ENCODE measurements around the gene RALGAPB.

Gene RALGAPB

DNA sequence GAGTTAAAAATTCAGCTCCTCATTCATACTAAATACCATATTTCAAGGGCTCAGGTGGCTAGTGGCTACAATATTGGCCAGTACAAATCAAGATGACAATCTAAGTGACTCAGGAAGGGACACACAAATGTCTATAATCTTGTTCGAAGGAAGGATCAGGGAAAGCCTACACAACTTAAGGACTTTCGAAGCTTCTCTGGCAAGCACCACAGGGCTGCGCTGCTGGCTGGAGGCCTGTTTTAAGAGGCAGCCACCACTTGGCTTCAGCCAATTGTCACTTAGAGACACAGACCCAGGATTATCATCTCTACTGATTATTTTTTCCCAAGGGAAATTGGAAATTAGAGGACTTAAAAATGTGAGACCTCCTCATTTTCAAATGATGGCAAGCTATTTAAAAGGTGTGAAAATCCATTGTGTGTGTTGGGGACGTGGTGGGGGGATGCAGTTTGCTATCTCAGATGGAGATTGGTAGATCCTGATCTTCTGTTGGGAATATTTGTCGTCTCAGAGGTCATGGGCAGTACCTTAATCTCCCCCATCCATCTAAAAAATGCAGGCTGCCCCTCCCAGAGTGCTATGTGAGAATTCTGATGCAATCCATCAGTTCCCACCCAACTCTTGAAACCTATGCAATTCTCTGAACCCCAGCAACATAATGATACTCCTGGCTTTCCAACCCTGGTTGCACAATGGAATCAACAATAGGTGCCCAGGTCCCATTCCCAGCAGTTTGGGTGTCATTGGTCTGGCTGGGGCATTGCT, 140.3 kb downstream of the RALGAPB start:
- DNase-seq (ENCODE audit: low read depth in 3 of 3): no peak

DNA sequence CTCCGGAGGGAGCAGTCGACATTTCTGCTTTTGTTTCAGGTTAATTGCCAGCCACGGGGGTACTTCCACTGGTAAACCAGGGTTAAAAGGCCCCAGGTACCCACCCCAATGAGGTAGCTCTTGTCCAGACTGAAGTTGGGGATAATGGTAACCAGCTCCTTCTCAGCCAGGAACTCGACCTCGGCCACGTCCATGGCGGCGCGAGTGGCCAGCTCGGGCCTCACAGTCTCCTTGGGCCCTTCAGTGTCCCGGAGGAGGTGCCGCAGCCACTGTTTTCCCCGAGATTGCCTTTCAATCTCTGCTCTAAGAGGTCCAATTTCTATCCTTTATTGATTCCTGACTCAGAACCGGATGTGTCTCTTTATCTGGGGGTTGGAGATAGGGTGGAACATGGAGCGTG, 142.6 kb downstream of the RALGAPB start:
- DNase-seq (ENCODE audit: low read depth in 3 of 3): no peak

DNA sequence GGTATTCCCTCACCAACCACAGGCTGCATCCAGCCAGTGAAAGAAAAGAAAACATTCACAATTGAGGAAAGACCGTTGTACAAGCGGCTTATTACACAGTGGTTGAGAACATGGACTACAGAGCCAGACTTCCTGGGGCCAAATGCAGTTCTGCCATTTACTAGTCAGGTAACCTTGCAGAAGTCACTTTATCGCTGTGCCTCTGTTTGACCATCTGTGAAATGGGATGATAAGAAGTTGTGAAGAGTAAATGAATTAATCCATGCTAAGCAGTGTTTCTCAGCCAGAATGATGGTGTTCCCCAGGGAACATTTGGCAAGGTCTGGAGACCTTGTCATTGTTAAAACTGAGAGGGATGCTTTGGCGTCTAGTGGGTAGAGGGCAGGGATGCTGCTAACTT, 143.8 kb downstream of the RALGAPB start:
- no peak for DNase-seq (ENCODE audit: low read depth in 3 of 3)

DNA sequence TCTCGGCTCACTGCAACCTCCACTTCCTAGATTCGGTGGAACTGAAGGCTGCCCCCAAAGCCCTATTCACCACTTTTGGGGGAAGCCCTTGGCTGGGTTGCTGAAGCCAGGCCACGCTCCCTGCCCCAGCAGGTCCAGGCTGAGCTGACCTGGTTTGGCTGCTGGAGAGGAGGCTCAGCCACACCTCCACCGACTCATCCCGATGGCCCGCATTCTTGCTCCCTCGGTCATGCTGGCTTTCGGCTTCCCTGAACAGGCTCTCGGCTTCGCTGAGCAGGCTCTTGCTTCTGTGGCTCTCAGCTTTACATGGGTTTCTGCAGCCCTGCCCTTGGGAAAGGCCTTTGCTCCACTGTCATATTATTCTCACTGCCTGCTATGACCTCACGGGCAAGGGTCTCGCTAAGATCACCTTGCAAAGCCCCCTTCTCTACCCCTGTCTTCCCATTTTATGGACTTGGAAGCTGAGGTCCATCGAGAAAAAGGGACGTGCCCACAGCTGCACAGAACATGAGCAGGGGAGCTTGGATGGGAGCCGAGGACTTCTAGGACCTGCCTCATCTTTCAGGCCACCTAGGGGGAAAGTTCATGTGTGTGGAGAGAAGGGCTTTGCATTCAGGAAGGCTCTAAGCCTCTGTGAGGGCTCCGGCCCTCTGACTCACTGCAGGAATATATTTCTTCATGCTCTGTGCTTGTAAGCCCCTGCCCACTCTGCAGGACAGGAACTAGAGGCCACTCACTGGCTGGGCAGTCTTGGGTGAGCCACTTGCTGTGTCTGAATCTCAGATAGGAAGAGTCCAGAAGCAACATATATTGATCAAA, 144.6 kb downstream of the RALGAPB start:
- no peak for DNase-seq (ENCODE audit: low read depth in 3 of 3)

DNA sequence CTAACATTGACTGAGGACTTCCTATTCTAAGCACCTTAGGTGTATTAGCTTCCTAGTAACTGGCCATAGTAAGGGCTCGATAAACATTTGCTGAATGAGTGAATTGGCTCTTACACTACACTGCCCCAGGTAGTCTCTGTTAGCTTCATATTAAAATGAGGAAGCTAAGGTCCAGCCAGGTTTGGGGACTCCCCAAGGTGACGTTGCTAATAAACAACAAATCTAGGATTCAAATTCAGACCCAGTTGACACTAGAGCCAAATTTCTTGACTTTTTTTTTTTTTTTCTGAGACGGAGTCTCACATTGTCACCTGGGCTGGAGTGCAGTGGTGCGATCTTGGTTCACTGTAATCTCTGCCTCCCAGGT, 145.2 kb downstream of the RALGAPB start:
- no peak for DNase-seq (ENCODE audit: low read depth in 3 of 3)

DNA sequence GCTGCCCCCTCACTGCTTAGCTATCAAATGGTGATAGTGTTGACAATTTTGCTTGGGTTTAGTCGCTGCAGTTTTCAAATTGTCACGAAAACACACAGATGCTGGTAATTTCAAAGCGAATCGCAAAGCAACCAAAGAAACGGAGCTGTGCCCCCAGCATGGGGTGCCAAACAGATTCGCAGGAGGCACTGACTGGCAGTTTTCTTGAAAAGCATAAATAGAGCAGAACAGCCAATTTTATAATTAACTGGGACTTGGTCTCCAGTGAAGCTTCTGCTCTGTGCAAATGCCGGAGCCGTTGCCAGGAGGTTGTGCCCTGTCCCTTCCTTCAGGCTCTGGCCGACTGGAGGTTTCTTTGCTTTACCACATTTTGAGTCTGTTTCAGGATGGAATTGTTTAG, 147.8 kb downstream of the RALGAPB start:
- no peak for DNase-seq (ENCODE audit: low read depth in 3 of 3)

DNA sequence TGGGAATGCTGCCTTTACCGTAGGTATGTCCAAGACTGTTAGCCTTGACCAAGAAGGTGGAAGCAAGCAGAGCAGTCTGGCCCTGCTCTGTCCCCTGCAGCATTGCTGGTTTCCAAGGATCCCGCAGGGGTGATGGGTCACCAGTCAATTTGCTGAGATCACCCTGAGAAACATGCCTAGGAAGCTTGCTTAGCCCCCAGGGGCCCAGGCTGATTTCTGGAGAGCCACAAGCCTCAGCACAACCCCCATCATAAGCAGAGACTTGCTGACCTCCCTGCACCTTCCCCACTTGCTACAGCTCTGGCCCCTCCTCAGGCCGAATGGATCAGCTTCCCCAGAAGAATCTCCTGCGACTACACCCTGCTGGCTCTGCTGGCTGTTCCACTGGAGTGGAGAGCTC, 150.4 kb downstream of the RALGAPB start:
- DNase-seq (ENCODE audit: low read depth in 3 of 3): no peak

DNA sequence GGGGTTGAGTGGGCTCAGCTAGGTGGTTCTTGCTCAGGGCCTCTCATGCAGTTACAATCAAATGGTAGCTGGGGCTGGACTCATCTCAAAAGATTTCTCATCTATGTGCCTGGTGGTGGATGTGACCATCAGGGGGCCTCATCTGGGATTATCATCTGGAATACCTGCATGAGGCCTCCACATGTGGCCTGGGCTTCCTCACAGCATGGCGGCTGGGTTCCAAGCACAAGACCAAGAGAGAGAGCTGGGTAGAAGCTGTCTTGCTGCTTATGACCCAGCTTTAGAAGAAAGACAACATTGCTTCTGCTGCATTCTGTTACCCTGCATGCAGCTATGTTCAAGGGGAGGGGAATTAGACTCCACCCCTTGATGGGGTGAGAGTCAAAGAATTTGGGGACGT, 151.4 kb downstream of the RALGAPB start:
- DNase-seq (ENCODE audit: low read depth in 3 of 3): no peak

DNA sequence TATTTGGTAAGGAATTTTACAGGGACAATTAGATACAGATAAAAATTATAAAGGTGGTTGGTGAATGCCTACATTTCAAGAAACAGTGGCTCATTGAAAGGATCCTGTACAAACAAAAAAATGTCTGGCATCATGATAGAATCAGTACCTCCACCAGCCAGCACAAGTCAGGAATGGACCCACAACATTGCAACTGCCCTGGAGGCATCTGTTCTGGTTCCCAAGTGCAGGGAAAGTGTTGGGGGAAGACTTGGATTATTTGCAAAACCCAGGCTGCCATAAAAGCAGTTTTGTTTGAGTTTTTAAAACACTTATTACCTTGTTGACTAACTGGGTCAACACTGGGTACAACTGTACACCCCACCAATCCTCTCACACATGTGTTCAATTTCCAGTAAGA, 153.3 kb downstream of the RALGAPB start:
- no peak for DNase-seq (ENCODE audit: low read depth in 3 of 3)

DNA sequence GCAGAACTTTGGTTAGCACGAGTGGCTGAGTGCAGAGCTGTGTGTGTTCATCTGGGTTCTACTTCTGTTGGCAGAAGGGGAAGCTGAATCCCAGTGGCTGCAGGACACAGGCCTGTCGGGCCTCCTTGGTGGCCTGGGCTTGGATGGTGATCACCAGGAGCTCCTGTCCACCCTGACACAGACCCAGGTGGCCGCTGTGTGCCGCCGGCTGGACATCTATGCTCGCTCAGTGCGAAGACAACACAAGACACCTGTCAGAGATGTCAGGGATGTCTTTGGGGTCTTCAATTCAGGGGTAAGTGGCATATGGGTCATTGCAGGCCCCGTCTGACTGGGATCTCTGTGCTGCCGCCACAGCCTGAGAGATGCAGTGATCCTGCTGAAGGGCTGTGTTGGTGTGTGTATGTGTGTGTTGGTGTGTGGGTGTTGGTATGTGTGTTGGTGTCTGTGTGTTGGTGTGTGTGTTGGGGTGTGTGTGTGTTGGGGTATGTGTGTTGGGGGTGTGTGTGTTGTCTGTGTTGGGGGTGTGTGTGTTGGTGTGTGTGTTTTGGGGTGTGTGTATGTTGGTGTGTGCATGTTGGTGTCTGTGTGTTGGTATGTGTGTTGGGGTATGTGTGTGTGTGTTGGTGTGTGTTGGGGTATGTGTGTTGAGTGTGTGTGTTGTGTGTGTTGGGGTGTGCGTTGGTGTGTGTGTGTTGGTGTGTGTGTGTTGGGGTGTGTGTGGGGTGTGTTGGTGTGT, 154.4 kb downstream of the RALGAPB start:
- DNase-seq (ENCODE audit: low read depth in 3 of 3): no peak
